MM.1S (cell line): Measurements from ENCODE around the gene TOMM40.

ENCODE experiments used
- EZH2 ChIP-seq: fragments of 300-600 bp; sonication (generic); optimal IDR thresholded peaks from 2 replicates; pipeline ENCODE3; 2017; ENCODE audit warnings: low read depth, mild to moderate bottlenecking, antibody characterized with exemption, low read length, mixed read lengths
- EZH2phosphoT487 ChIP-seq: fragments of 300-600 bp; sonication (generic); IDR thresholded peaks from 2 replicates; pipeline ENCODE4 v1.6.1; 2018; ENCODE audit warnings: antibody characterized with exemption, low read length
- TF ChIP-seq, protein P1 (sequence below): fragments of 300-600 bp; sonication (generic); IDR thresholded peaks from 2 replicates; pipeline ENCODE4 v1.5.1; 2016; ENCODE audit warnings: antibody characterized with exemption, low read length, mixed read lengths

DNA sequence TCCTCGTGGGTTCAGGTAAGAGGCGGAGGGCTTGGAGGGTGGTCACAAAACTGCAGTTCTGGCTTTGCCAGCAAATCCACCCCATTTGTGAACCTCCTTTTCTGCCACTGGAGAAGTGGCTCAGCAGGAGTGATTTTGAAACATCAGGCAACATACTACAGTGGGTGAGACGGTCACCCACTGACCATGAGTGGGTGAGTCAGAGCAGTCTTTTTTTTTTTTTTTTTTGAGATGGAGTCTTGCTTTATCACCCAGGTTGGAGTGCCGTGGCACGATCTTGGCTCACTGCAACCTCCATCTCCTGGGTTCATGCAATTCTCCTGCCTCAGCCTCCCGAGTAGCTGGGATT is 3.0 kb downstream of the TOMM40 start:
- TF ChIP-seq EZH2 (no peak), EZH2phosphoT487 (no peak)
- TF ChIP-seq, protein P1, sequence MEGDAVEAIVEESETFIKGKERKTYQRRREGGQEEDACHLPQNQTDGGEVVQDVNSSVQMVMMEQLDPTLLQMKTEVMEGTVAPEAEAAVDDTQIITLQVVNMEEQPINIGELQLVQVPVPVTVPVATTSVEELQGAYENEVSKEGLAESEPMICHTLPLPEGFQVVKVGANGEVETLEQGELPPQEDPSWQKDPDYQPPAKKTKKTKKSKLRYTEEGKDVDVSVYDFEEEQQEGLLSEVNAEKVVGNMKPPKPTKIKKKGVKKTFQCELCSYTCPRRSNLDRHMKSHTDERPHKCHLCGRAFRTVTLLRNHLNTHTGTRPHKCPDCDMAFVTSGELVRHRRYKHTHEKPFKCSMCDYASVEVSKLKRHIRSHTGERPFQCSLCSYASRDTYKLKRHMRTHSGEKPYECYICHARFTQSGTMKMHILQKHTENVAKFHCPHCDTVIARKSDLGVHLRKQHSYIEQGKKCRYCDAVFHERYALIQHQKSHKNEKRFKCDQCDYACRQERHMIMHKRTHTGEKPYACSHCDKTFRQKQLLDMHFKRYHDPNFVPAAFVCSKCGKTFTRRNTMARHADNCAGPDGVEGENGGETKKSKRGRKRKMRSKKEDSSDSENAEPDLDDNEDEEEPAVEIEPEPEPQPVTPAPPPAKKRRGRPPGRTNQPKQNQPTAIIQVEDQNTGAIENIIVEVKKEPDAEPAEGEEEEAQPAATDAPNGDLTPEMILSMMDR = no peak
